HG02610 (cell line): Measurements from ENCODE around the gene FBXO7.
"Not testable (repeated sequence)": the region's sequence is repeated elsewhere in the genome, so short reads cannot be mapped to it uniquely, and the experiment has no call there.

ENCODE experiments used
- ATAC-seq: cut with Tn5 transposase; IDR thresholded peaks from one replicate; pipeline ENCODE4 v1.9.1; 2021; ENCODE audit warnings: mild to moderate bottlenecking, moderate library complexity; ENCODE audit not compliant: unreplicated experiment

The FBXO7 gene

GRCh38 chr22:32474635-32475467, at the start of gene FBXO7:
Gene FBXO7 (plus strand): TSS chr22:32474811. CDS start chr22:32475003, 192 bp downstream.
- ATAC-seq = peak; percentile 63

DNA sequence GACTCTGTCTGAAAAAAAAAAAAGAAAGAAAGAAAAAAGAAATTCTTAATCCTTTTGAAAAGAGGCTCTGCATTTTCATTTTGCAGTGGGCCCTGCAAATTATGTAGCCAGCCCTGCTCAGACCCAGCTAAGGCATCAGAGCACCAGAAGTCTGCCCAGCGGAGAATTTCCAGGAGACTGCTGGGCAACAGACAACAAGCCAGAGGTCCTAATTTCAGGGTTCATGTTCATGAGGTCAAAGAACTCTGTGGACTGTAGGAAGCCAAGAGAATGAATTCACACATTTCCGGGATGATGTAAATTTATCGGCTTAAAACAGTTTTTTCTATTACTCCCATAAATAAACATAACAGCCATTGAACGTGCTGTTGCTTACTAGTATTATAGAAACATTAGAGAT, 47.7 kb upstream of the FBXO7 start:
- ATAC-seq = no peak

- no peak for ATAC-seq
These were observed 44.3 kb upstream of the FBXO7 start for GRCh38 chr22:32430352-32430751.

DNA sequence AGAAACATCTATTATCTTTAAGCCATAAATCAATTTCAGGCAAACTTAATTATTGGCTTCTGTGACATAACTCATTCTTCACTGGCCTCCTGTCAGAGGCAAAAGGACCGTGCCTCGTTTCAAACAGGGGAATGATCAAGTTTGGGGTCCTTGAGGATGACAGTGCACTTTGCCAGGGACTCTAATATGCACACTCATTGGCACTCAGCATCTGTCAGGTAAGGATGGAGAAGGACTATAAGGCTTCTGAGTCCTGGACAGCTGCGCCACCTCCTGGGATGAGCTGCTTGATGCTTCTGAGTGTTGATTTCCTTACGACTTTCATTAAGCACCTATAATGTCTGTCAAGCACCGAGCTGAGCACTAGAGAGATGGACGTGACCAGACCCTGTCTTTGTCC, 30.5 kb upstream of the FBXO7 start:
- no peak for ATAC-seq

DNA sequence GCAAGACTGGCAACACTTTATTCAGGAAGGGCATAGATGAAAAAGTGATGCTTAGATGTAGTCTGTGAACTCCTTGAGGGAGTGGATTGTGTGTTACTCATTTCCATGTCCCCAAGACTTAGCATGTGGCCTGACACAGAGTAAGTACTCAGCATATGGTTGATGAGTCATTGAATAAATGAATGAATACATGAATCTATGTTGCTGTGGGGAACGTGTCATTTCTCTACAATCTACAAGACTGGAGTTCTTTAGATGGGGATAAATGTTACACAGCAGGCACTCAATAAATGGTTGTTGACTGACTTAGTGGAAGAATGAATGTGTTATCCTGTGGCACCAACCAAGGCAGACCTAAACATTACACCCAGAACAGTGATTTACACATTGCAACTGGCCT, 28.3 kb upstream of the FBXO7 start:
- ATAC-seq = no peak

- no peak for ATAC-seq
These were observed 25.6 kb upstream of the FBXO7 start for GRCh38 chr22:32448980-32449379.

DNA sequence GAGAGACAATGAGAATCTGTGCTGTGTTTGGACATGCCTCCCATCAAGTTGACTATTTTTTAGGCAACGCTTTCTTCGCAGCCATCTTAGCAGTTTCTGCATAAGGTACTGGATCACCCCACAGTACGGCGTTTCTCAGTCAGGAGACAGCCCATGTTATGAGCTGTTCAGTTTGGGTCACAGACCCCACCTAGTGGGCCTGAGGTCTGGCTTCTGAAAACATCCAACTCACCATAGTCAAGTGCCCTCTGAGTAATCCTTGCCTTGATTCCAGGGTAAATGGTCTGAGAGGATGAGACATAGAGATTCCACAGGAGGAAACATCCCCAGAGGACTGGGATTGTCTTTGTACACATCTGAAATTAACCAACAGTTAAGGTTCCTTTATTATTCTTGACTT, 17.6 kb upstream of the FBXO7 start:
- ATAC-seq = no peak

GRCh38 chr22:32462452-32462851, 12.2 kb upstream of the FBXO7 start:
- no peak for ATAC-seq

GRCh38 chr22:32465661-32466060, 8.9 kb upstream of the FBXO7 start:
- ATAC-seq = no peak

DNA sequence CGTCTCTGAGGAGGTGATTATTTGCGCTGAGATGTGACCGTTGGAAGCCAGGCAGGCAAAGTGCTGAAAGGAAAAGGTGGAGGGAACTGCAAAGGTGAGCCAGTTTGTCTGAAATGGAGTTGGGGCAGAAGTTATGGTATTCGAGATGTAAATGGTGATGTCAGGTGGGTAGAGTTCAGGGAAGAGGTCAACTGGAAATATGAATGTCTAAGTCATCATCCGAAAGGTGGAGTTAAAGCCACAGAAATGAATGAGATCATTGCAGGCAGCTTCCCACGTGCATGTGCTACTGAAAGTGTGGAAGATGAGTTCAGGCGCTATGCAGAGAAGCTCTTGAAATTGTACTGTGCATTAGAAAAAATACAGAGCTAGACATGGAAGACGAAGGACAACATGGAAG, 8.1 kb upstream of the FBXO7 start:
- no peak for ATAC-seq

DNA sequence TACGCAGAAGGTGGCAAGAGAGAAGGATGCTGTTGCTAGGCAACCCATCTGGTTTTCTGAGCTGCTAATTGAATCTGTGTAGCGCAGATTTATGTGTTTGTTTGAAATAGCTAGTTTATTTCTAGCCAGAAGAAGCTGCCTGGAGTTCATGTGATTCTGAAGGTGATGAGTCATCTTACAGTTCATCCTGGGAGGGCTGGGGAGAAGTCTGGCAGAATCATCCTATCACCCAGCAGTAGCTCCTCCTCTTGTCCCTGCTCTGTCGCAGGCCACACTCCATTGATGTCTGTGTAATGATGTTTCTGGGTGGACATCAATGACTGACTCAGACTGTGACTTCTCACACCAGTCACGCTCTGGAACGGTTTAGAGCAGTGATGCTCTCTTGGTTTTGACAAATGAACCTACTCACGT, 4.8 kb upstream of the FBXO7 start:
- no peak for ATAC-seq

DNA sequence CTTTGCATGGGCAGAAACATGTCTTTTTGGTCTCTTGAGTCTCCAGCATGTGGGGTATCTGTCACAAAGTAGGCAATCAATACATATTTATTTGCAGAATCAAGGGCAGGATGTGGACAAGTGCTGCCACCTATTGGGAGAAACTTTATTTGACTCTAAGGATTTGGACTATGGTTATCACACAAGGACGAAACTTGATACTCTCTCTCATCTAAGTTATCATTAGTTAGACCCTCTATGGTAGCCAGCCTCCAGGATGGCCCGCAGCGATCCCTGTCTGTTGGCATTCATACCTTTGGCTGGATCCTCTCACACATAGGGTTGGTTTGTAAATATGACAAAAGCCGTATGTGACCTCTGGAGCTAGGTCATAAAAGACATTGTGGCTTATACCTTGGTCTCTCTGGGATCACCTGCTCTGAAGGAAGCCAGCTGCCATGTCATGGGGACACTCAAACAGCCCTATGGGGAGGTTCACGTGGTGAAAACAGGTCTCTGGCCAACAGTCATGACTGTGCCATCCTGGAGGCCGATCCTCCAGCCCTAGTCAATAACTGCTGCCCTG, 1.1 kb upstream of the FBXO7 start:
- ATAC-seq = no peak

- ATAC-seq = peak; percentile 8
These were observed 928 bp downstream of the FBXO7 start for GRCh38 chr22:32475468-32476010.

- no peak for ATAC-seq
These were observed 1.9 kb downstream of the FBXO7 start for GRCh38 chr22:32476281-32477195.

GRCh38 chr22:32477596-32477995, 3.0 kb downstream of the FBXO7 start:
- ATAC-seq = no peak

DNA sequence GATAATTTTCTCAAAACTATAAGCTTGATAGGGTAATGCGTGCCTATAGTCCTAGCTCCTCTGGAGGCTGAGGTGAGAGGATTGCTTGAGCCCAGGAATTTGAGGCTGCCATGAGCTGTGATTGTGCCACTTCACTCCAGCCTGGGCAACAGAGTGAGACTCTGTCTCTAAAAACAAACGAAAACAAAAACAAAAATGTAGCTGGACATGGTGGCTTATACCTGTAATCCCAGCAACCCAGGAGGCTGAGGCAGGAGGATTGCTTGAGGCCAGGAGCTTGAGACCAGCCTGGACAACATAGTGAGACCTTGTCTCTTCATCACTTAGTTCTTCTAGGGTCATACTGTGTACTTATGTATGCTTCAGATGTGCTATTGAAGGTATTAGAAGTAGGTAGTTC, 3.9 kb downstream of the FBXO7 start:
- not testable (repeated sequence) for ATAC-seq

DNA sequence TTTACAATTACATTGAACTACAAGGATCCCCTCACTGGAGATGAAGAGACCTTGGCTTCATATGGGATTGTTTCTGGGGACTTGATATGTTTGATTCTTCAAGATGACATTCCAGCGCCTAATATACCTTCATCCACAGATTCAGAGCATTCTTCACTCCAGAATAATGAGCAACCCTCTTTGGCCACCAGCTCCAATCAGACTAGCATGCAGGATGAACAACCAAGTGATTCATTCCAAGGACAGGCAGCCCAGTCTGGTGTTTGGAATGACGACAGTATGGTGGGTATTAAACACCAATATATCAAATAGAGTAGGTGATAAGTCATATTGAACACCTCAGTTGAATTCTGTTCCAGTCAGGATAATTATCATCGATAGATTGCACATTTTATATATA, 4.4 kb downstream of the FBXO7 start:
- no peak for ATAC-seq

DNA sequence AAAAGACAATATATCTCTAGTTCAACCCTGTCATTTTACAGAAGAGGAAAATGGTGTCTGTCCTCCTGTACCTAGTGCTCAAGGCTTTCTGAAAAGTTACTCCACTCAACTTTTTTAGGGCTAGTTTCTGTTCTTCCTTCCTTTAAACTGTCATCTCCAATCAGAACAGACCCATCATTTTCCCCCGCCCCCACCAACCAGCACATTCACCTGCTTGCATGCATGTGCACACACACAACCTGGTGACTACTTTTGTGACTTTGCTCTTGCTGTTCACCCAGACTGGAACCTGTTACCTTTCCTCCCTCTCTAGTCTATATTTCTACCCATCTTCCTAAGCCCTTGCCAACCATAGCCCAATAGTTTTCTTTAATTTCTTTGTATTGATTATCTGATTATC, 5.6 kb downstream of the FBXO7 start:
- ATAC-seq = no peak

- peak; percentile 77 for ATAC-seq
These were observed 8.1 kb downstream of the FBXO7 start for GRCh38 chr22:32482708-32483107.

DNA sequence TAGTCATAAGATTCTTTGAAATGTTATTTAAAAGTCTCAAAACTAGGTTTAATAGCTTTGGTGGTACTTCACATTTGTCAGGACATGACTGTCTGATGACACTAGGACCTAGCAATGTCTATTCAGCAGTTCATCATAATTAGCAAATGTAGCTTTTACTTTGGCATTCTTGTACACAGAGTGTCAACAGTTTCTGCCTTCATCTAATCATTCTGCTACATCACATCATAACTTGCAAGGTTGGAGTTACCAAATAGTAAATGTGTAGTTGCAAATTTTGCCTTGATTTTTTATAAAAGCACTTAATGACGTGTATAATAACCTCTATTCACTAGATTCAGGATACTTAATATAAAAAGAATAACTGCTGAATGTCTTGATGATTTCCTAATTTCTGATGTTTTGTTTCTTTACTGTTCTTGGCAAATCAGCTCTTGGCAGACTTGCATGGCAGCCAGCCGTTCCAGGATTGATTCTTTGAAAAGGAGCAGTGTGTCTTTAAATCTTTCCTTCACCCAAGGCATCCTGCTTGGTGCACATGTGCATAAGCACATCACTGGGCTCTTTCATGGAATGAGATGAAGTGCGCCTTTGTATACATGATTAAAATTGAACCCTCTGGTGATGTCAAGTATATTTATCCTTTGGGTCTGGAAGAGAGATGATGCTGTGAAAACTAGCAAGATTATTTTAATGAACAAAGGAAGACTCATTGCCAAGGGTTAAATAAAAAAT, 12.2 kb downstream of the FBXO7 start:
- no peak for ATAC-seq

GRCh38 chr22:32487461-32487860, 12.8 kb downstream of the FBXO7 start:
- ATAC-seq = no peak
